Stimulated activated CD8-positive, alpha-beta memory T cell treated with anti-CD3 and anti-CD28 coated beads, Interleukin-7, amount 100 ng/mL, for 24 hours (primary cell): ENCODE results near the gene KCNK15.
"Not testable (repeated sequence)": the region's sequence is repeated elsewhere in the genome, so short reads cannot be mapped to it uniquely, and the experiment has no call there.

Experiments
- DNase-seq: peaks from one replicate; pipeline ENCODE4 v3.0.0-alpha.2; 2020; ENCODE audit warnings: low read depth

The KCNK15 gene

GRCh38 chr20:44745598-44746366 is at the start of gene KCNK15:
KCNK15 (plus strand) TSS chr20:44745865; CDS start chr20:44745911, 46 bp downstream.
- DNase-seq: no peak

- no peak for DNase-seq
Observed at GRCh38 chr20:44696315-44696714, 49.4 kb upstream of the KCNK15 start.

DNA sequence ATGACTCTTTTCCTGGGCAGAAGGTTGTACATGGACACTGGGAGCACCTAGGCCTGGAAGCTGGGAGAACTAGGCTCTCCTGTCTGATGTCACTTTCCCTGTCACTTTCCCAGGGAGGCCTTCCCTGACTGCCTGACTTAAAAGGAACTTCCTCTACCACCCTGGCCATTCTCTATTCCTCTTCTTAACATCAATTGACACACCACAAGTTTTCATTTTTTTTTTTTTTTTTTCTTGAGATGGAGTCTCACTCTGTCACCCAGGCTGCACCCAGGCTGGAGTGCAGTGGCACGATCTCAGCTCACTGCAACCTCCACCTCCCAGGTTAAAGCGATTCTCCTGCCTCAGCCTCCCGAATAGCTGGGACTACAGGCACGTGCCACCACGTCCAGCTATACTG is 48.6 kb upstream of the KCNK15 start:
- DNase-seq: not testable (repeated sequence)

DNA sequence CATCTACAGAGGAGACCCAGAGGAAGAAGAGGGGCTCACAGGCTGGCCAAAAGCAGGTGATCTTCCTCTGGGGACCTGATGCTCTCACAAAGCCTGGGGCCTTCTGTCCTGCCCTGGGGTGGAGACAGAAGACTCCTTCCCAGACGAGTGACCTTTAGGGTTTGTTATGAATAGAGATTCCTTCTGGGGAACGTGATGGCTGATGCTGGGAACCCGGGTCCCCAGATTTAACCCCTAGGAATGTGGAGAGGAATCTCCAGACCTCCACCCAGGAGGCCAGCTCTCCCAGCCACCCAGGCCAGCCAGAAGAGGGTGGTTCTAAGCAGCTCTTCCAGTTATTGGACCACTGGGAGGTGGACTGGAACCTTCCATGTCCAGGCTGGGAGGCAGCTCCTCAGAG is 47.3 kb upstream of the KCNK15 start:
- DNase-seq: no peak

- DNase-seq: no peak
Observed at GRCh38 chr20:44700306-44700705, 45.4 kb upstream of the KCNK15 start.

DNA sequence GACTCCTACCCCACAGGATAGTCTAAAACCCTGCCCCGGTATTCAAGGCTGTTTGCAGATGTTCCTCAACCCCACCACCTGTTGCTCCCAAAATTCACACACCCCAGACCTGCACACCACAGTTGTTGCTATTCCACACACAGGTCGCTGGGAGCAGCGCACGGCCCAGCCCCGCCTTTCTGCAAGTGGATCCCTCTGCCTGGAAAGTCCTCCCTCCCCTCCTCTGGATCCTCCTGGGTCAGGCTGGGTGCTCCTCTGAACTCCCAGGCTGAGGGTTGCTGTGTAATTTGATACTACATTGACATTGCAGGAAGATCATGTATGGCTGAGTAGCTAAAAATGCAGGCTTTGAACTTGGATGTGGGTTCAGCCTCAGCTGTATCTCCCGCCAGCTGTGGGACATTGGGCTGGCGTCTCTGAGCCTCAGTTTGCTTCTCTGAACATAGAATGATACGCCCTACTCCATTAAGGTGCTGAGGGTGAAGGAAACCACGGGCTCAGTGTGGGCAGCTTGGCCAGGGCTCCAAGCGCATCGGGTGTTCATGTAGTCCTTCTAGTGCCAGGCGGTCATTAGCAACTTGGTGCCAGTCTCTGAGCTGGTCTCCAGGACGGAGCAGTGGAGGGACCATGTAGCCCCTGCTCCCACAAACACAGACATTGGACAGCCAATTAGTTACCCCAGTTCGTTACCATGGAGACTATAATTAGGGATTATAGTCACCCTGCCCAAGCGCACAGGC is 44.4 kb upstream of the KCNK15 start:
- no peak for DNase-seq

DNA sequence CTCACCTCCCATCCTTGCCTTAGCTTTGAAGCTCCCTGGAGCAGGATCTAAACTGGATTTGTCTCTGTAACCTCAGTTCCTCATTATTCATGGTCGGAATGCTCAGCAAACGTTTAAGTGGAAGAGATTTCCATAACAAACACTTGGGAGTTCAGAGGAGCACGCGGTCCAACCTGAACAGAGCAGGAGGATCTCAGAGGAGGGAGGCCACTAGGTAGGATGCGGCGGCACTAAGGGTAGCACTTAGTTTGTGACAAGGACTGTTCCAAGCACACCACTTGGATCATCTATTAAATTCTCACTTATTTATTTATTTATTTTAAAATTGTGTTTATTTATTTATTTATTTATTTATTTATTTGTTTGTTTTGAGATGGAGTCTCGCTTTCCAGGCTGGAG is 43.8 kb upstream of the KCNK15 start:
- no peak for DNase-seq

DNA sequence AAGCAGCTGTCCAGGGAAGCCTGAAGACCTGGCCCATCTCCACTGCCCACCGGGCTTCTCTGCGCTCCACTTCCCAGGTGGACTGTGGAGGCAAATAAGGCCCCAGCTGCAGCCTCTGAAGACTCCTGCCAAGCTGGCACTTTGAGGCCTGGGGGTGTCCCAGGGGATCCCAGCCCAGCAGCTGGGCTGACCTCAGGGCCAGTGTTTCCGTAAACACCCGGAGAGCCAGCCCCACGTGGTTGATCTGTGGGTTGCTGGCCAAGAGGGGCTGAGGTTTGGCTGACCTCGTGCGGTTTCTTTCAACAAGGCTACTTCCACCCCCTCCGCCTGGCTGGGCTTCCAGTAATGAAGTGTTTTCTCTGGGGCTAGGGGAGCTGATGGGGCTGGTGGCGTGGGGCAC is 42.9 kb upstream of the KCNK15 start:
- DNase-seq: no peak

GRCh38 chr20:44703183-44703925 is 42.3 kb upstream of the KCNK15 start:
- no peak for DNase-seq

DNA sequence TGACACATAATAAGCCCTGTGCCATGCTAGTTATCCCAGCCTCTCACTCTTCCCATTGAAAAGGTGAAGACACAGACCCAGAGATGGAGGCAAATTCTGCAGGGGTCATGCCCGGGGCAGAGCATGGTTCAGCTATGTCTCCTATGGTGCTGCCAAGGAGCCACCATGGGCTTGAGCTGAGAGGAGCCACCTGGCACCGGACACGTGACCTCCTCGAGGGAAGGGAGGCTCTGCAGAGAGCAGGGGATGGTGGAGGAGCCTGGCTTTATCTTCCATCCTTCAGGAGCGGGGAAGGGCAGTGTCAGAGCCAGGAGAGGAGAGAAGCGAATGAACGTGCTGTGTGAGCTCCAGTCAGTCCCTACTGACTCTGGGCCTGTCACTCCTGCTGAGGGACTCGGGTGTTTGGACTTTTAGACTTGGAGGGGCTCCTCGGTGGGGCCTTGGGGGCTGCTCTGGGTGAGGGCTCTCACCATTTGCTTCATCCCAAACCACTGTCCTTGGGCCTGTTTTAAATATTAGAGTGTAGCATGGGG is 41.6 kb upstream of the KCNK15 start:
- DNase-seq: no peak

GRCh38 chr20:44704551-44704971 is 41.1 kb upstream of the KCNK15 start:
- no peak for DNase-seq

DNA sequence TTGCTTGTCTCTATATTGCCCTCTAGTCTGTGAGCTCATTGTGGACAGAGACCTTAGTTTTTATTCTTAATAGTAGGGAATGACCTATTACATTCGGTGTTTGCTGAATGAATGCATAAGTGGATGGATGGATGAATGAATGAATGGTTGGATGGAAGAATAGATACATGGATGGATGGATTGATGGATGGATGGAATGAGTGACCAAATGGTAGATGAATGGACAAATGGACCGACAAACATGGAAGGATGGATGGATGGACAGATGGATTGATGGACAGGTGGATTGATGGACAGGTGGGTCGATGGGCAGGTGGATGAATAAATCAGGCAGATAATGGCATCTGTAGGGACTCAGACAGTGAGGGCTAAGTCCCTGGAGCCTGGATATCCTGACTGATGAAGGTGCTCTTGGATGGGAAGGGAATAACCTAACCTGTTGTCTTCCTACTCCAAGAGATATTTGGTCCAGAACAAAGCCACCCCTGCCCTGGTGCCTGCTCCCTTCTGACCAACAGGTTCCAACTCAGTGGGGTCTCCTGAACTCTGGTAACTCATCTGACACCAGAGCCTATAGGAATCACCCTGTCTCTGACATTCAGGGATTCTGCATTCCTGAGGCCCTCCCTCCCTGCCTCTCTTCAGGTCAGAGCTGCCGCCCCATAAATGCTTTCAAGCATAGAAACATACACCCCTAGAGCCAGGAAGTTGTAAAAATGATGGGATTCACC is 40.1 kb upstream of the KCNK15 start:
- DNase-seq: no peak

DNA sequence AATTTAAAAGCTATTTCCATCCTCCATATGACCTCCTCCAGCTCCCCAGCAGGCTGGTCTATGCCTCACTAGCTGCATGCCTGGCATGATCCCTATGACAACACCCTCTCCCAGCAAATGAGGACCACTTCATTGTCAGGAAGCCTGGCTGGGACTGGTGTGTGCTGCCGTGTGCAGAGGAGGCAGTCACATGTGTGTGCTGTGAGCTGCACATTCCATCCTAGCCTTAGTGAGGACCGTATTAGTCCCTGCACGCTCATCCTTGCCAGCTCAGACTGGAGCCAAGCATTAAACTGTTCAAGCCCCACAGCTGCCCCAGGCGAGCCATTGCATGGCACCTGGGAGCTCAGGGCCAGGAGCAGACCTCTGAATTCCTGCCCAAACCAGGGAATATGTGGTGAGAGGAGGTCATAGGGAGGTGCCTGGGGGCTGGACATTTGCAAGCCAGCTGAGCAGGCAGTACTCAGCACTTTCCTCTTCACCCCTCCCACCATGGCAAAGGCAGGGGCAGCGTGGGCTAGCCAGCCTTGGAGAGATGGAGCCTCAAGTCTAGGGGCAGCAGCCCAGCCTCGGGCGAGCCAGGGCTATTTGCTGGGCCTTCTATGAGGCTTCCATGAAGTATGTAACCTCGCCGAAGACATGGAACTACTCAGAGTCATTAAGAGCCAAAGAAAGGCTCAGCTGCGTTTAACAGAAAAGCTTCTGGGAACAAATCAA is 39.2 kb upstream of the KCNK15 start:
- no peak for DNase-seq

GRCh38 chr20:44707018-44707579 is 38.6 kb upstream of the KCNK15 start:
- no peak for DNase-seq

- no peak for DNase-seq
Observed at GRCh38 chr20:44709380-44709779, 36.3 kb upstream of the KCNK15 start.

GRCh38 chr20:44709797-44710196 is 35.9 kb upstream of the KCNK15 start:
- DNase-seq: no peak

GRCh38 chr20:44711237-44711636 is 34.4 kb upstream of the KCNK15 start:
- DNase-seq: no peak

DNA sequence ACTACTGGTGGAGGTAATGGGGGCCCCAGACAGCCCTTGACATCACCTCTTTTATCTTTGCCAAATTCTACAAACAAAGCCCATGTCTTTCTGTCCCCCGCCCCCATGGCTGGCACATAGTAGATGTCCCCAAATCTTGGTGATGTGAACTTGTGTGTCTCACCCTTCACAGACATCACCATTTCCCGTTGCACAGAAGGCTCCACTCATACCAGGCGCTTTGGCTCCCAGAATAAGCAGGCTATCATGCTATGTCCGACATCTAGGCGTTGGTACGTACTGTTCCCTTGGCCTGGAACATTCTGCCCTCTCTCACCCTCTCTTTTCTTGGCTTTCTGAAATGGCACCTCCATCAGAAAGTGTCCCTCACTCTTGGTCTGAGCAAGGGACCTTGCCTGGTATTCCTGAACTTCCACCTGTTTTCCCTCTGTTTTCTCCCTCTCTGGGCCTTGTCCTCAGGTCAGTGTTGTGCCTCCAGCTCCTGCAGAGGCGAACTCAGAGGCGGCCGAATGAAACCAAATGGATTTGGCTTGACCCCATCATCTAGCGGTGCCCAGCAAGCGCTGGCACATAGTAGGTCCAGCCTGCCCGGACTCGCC is 31.5 kb upstream of the KCNK15 start:
- no peak for DNase-seq

DNA sequence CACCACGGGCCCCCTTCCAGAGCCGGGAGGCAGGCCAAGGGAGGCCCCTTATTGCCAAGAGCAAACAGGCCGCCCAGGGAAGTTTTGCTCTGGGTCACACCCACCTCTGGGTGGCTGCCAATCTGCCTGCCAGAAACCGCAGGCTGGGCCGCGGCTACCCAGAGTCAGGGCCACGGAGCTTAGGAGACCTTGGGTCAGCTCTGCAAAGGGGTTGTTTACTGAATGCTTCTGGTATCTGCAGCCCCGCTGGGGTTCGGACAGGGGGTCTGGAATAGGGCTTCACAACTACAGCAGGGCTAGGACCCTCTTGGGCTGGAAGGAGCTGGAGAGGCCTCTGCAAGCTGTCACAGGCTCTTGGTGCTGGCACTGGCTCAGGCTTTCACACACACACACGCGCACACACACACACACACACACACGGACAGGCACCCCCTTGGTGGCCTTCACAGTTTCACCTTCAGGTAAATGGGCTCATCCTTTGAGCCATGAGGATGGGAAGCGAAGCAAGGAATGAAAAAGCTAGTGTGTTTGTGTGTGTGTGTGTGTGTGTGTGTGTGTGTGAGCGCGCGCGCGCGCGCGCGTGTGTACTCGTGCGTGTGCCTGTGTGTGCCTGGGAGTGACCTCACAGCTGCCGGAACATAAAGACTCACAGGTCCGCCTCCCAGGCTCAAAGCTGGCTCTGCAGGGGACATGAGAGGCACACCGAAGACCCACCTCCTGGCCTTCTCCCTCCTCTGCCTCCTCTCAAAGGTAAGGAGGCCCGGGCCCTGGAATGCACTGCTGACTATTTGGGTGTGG is 30.8 kb upstream of the KCNK15 start, which contains the start of gene CCN5:
Gene CCN5, plus strand, starts transcription at position 669 of the 798 bp plus-strand sequence. Its CDS starts 22 bp downstream, at position 691.
- DNase-seq: no peak
